Midbrain (tissue), 1 donor: ENCODE data around the gene MYO18A.
A peak's percentile ranks its signal among the peaks of the same experiment; 100 is the strongest.

Experiments
- DNase-seq: peaks from one replicate; lab custom pipeline; 2025; lab: John Stamatoyannopoulos, UW

The MYO18A gene

DNA sequence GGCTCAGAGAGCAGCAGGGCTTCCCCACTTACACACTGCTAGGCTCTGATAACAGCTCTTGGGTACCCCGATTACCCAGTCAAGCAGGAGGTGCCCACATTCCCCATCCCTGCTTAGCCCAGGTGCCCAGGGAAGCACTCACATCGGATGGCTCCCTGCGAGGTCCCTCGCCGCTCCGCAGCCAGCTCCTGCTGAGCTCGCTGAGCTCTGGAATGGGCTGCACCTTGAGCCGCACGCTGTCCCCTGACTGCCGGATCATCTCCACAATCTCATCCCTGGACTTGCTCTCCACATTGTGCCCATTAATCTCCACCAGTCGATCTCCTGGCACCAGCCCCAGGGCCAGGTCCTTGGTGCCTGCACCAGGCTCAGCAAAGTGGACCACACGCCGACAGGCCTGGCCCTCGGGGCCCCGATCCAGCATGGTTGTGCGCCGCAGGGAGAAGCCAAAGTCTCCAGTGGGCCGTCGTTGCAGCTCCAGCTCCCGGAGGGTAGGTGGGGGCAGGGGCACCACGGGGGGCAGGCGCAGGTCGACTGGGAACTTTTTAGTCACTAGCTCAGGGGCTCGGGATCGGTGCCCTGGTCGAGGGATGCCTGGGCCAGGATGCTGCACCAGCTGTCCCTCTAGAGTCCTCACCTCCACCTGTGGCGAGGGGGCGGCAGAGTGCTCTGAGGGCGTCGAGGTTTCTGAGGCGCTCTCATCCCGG, 14.2 kb downstream of the MYO18A start:
- DNase-seq: no peak

DNA sequence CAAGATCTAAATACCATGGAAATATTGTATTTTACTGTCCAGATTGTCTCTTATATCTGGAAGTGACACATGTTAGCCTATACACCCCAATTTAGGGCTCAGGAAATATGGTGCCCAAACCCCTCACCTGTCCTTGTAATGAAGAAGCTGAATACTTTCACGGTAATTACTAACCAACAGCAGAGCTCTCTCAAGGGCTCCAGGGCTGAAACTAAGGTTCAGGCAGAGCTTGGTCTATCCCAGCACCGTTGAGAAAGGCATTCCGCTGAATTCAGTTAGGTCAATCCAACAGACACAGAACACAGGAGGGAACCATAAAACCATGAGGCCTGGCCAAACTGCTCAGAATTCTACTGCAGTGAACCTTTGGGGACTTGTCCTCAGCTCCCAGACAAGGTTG, 14.9 kb downstream of the MYO18A start:
- no peak for DNase-seq

DNA sequence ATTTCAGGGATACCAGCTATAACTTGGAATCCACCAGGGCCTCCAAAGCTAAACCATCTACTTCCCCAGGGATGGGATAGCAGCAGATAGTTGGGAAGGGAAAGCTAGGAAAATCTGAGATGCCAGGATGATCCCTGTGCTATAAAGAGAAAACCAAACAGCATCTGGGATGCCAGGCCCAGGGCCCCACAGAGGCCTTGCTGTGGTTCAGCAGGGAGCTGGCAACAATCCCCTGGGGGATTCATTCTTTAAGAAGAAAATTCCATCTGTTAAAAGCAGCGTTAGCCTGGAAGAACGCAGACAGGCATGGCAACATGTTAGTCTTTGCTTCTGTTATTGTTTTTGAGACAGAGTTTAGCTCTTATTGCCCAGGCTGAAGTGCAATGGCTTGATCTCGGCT, 16.6 kb downstream of the MYO18A start:
- no peak for DNase-seq

DNA sequence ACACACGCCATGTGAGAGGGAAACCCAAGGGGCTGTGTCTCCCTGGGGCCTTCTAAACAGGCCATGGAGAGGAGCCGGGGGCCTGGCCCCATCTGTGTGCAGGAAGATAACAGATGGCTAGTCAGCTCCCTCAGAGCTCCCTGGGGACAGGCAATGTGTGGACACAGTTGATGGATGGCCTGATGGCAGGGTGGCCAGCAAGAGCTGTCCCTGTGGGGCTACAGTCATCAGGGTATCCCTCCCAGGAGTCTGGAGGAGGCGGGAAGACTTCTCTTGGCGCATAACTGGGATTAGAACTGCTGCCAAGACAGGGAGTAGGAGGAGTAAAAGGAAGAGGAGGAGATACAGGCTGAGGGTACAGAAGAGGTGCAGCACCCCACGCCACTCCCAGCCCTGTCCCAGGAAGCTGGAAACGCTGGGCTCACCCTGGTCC, 17.3 kb downstream of the MYO18A start:
- DNase-seq: no peak

- DNase-seq: no peak
These were observed 17.9 kb downstream of the MYO18A start for GRCh38 chr17:29162082-29162908.

GRCh38 chr17:29160253-29160652, 19.9 kb downstream of the MYO18A start:
- DNase-seq: no peak

GRCh38 chr17:29159306-29159860, 20.8 kb downstream of the MYO18A start:
- no peak for DNase-seq

DNA sequence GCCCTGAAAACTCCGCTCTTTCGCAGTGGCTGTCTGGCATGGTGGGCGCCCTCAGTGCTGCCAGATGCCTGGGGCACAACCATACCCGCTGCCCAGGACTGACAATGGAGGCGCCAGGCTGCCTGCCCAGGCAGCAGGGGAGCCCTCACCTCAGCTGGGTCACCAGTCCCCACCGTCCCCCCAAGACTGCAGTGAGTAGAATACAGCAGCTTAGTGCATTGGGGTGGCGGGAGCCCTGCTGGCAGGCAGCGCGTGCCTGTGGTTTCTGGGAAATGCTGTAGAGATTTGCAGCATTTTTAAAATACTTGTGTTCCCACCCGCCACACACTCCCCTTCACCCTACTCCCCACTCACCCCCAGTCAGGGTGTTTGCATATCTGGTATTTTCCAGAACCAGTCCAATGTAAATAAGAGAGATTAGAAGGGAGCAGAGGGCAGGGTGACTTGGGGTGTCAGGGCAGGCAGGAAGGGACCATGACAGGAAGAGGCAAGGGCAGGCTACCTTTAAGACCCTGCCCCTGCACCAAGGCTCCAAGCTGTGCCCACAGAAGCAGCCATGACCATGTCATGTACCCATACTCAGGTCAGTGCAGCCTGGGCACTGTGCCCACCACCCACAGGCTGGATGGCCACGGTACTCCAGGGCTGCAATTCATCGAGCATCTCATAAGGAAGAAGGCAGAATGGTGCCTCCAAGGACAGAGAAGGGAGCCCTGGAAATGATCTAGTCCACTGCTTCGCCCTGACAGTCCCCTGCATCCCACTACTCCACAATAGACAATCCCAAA, 21.5 kb downstream of the MYO18A start:
- DNase-seq: peak; percentile 64

DNA sequence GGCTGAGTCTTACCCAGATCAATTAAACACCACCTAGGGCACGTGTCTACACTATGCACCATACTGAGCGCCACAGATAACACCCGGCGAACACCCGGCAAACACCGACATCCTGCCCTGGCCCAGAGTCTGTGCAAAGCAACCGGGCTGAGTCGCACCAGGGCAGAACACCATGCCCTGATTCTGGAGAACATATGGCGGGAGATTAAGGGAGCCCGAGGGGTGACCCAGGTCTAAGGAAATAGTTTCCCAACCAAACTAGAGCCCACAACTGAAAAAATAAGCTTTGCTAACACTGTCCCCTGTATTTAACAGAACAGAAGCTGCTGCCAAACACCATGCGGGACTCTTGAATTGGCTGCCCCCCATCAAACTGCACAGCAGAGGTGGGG, 22.1 kb downstream of the MYO18A start:
- no peak for DNase-seq

DNA sequence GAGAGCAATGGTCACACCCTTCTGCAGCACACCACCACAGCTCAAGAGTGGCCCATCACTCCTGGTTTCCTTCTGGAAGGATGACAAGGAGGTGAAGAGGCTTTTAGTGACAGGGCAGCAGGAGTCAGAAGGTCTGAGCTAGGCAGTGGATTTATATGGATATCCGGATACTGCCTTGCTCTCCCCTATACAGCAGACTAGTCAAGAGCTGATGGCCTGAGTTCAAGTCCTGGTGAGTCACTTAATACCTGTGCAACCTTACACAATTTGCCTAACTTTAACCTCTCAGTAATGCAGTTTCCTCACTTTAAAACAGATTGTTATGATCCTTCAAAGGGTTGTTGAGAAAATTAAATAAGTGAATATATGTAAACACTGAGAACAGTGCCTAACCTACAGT, 22.9 kb downstream of the MYO18A start:
- no peak for DNase-seq

GRCh38 chr17:29156781-29157180, 23.4 kb downstream of the MYO18A start:
- DNase-seq: peak; percentile 19

DNA sequence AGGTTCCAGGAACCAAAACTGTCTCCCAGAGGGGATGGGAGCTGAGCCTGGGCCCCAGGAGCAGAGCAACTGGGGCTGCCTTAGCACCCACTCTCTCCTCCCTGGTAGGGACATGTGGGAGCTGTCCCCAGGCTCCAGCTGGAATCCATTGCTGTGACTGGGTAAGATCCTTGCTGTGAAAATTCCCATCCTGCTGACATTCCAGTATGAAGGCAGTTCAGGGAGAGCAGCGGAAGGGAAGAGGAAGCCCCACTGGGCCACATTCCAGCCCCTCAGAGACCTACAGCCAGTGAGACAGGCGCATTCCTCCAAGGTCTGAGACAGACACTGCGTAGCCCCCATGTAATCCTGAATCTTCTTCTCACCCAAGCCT, 24.2 kb downstream of the MYO18A start:
- no peak for DNase-seq

- DNase-seq: no peak
These were observed 24.8 kb downstream of the MYO18A start for GRCh38 chr17:29155227-29155965.

DNA sequence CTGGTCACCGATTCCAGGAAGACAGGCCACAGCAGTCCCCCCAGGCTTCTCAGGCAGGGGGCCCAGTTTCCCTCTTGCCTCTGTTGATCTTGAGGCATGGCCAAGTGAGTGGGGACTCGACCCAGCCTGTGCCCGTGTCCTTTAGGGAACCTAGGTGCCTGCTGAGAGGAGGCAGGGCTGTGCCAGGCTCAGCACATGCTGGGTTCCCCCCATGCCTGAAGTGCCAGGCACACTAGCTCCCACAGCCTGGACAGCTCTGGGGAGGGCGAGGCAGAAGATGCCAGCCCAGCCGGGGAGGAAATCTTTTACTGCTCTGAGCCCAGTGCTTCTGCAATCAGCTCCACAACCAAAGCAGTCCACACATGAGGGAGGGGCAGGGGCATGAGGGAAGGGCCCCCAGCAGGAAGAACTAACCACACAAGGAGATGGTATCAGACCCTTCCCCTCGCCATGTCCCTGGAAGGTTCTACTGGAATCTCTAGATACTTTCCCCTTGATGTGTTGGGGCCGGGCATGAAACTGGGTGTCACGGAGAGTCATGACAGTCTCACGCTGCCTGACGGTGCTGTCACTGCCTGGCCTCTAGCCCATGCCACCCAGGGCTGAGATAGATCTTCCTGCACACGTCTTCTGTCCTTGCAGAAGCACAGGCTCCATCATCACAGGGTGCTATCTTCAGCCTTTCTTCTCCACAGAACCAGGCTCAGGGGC, 25.5 kb downstream of the MYO18A start:
- DNase-seq: peak; percentile 49

- peak; percentile 56 for DNase-seq
These were observed 28.6 kb downstream of the MYO18A start for GRCh38 chr17:29151567-29151966.

- no peak for DNase-seq
These were observed 30.0 kb downstream of the MYO18A start for GRCh38 chr17:29150161-29150560.

GRCh38 chr17:29149431-29150064, 30.6 kb downstream of the MYO18A start:
- no peak for DNase-seq

- DNase-seq: peak; percentile 92
These were observed 31.3 kb downstream of the MYO18A start for GRCh38 chr17:29148790-29149430.

- DNase-seq: no peak
These were observed 31.9 kb downstream of the MYO18A start for GRCh38 chr17:29148257-29148789.

DNA sequence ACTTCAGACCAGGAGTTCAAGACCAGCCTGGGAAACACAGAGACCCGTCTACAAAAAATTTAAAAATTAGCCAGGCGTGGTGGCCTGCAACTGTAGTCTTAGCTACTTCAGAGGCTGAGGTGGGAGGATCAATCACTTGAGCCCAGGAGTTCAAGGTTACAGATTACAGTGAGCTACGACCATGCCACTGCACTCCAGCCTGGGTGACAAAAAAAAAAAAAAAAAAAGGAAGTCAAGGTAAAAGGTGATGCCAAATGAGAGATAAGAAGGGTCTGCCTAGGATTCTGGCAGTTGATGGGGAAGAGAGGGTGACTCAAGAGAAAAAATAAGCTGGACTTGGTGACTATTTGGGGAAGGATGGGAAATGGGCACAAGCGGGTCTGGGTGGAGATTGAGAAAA, 32.5 kb downstream of the MYO18A start:
- no peak for DNase-seq
